ENCODE results near the gene DNALI1.
"Not testable (repeated sequence)": the region's sequence is repeated elsewhere in the genome, so short reads cannot be mapped to it uniquely, and the experiment has no call there.

Gene DNALI1

DNA sequence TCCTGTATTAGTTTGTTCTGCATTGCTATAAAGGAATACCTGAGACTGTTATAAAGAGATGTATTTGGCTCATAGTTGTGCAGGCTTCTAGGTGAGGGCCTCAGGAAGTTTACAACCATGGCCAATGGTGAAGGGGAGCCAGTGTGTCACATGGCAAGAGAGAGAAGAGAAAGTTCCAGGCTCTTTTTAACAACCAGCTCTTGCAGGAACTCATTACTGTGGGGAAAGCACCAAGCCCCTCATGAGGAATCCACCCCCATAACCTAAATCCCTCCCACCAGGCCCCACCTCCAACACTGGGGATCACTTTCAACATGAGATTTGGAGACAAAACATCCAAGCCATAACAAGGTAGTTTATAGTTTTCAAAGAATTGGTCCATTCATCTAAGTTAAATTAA, 37.1 kb upstream of the DNALI1 start:
- ATAC-seq (ENCODE audit: insufficient read depth, low read depth) (no peak), DNase-seq (no peak)
- Histone ChIP-seq H3K9ac (ENCODE audit: low read depth, low read length) (no peak overlapping the region), H3K4me1 (ENCODE audit: insufficient read depth, low read length) (peaks cover 10% of the 10 kb centered on the region), H3K27ac (ENCODE audit: low read length) (no peak overlapping the region), H3K4me3 (ENCODE audit: low read depth in 1 of 2, low read length in 2 of 2) (no peak overlapping the region), H3K79me2 (ENCODE audit: insufficient read depth, low read length) (no peaks in the 10 kb centered on the region), H4K20me1 (ENCODE audit: insufficient read depth, low read length) (no peaks in the 10 kb centered on the region), H3K36me3 (ENCODE audit: insufficient read depth, low read length) (no peaks in the 10 kb centered on the region), H3K4me2 (ENCODE audit: insufficient read depth, low read length) (no peak overlapping the region), H2AFZ (ENCODE audit: low read depth, low read length) (no peak overlapping the region), H3K27me3 (ENCODE audit: insufficient read depth, low read length, poor library complexity) (no peaks in the 10 kb centered on the region), H3K9me3 (ENCODE audit: insufficient read depth, low read length, severe bottlenecking) (no peaks in the 10 kb centered on the region)
- TF ChIP-seq, protein P1, sequence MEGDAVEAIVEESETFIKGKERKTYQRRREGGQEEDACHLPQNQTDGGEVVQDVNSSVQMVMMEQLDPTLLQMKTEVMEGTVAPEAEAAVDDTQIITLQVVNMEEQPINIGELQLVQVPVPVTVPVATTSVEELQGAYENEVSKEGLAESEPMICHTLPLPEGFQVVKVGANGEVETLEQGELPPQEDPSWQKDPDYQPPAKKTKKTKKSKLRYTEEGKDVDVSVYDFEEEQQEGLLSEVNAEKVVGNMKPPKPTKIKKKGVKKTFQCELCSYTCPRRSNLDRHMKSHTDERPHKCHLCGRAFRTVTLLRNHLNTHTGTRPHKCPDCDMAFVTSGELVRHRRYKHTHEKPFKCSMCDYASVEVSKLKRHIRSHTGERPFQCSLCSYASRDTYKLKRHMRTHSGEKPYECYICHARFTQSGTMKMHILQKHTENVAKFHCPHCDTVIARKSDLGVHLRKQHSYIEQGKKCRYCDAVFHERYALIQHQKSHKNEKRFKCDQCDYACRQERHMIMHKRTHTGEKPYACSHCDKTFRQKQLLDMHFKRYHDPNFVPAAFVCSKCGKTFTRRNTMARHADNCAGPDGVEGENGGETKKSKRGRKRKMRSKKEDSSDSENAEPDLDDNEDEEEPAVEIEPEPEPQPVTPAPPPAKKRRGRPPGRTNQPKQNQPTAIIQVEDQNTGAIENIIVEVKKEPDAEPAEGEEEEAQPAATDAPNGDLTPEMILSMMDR (IDR thresholded peaks at IDR 0.05; ENCODE audit: borderline replicate concordance, extremely low read depth, low read length, poor library complexity, severe bottlenecking) = no peak
- no peak for TF ChIP-seq EZH2 (IDR thresholded peaks at IDR 0.05; ENCODE audit: borderline replicate concordance, low read depth, low read length, severe bottlenecking)

DNA sequence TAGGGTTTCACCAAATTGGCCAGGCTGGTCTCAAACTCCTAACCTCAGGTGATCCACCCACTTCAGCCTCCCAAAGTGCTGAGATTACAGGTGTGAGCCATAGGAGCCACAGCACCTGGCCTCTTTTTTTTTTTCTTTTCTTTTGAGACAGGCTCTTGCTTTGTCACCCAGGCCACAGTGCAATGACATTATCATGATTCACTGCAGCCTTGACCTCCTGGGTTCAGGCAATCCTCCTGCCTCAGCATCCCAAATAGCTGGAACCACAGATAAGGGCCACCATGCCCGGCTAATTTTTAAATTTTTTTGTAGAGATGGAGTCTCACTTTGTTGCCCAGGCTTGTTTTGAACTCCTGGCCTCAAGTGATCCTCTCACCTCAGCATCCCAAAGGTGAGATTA, 26.9 kb upstream of the DNALI1 start:
- not testable (repeated sequence) for H3K4me3 ChIP-seq (ENCODE audit: low read depth in 1 of 2, low read length in 2 of 2); H3K4me2 ChIP-seq (ENCODE audit: insufficient read depth, low read length); H2AFZ ChIP-seq (ENCODE audit: low read depth, low read length); ATAC-seq (ENCODE audit: insufficient read depth, low read depth); H3K27me3 ChIP-seq (ENCODE audit: insufficient read depth, low read length, poor library complexity); H3K4me1 ChIP-seq (ENCODE audit: insufficient read depth, low read length); H3K9me3 ChIP-seq (ENCODE audit: insufficient read depth, low read length, severe bottlenecking); H3K27ac ChIP-seq (ENCODE audit: low read length); H3K9ac ChIP-seq (ENCODE audit: low read depth, low read length); H3K36me3 ChIP-seq (ENCODE audit: insufficient read depth, low read length); DNase-seq; H4K20me1 ChIP-seq (ENCODE audit: insufficient read depth, low read length); H3K79me2 ChIP-seq (ENCODE audit: insufficient read depth, low read length)

DNA sequence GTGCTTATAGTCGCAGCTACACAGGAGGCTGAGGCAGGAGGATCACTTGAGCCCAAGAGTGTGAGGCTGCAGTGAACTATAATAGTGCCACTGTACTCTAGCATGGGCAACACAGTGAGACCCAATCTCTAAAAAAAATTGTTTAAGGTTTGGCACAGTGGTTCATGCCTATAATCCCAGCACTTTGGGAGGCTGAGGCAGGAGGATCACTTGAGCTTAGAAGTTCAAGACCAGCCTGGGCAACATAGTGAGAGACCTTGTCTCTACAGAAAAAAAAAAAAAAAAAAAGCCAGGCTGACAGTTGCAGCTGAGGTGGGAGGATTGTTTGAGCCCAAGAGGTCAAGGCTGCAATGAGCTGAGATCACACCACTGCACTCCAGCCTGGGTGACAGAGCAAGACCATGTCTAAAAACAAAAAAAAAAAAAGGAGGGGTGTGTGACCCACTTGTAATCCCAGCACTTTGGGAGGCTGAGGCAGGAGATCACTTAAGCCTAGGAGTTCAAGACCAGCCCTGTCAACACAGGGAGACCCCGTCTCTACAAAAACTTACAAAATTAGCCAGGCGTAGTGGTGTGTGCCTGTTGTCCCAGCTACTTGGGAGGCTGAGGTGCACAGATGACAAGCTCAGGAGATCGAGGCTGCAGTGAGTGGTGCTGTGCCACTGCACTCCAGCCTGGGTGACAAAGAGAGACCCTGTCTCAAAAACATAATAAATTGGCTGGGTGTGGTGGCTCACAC, 24.2 kb upstream of the DNALI1 start:
- DNase-seq; H3K4me3 ChIP-seq (ENCODE audit: low read depth in 1 of 2, low read length in 2 of 2); H4K20me1 ChIP-seq (ENCODE audit: insufficient read depth, low read length); H3K27me3 ChIP-seq (ENCODE audit: insufficient read depth, low read length, poor library complexity); H3K4me2 ChIP-seq (ENCODE audit: insufficient read depth, low read length); H3K9me3 ChIP-seq (ENCODE audit: insufficient read depth, low read length, severe bottlenecking); H3K4me1 ChIP-seq (ENCODE audit: insufficient read depth, low read length); ATAC-seq (ENCODE audit: insufficient read depth, low read depth); H3K9ac ChIP-seq (ENCODE audit: low read depth, low read length); H3K27ac ChIP-seq (ENCODE audit: low read length); H2AFZ ChIP-seq (ENCODE audit: low read depth, low read length); H3K79me2 ChIP-seq (ENCODE audit: insufficient read depth, low read length): not testable (repeated sequence)
- H3K36me3 ChIP-seq (ENCODE audit: insufficient read depth, low read length) = peaks cover 18% of the 10 kb centered on the region

DNA sequence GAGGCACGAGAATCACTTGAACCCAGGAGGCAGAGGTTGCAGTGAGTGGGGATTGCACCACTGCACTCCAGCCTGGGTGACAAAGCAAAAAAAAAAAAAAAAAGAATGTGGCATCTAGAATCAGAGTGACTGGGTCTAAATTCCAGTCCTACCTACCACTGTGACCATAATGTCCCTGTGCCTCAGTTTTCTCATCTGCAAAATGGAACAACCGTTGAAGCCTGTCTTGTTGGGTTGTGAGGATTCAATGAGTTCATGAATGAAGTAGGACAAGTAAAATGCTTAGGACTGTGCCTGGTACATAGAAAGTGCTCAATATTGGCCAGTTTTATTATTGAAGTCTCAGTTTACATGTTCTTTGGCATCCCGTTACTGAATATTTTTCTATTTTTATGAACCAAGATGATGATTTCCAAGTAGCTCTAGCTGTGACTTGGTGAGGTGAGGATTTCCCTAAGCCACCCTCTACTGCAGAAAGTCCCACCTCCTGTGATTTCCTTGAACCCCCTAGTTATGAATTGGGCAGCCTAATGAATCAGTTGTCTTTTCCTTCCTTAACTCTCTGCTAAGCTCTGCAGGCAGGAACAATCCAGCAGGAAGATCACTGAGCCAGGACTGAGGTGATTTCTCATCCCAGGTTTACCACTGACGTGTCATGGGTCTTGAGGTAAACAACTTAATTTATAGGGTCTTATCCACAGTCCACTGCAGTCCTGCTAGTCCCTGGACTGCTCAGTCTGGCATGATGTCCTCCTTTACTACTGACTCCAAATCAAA, 23.2 kb upstream of the DNALI1 start:
- no peak for DNase-seq
- H3K27ac ChIP-seq (ENCODE audit: low read length) = no peak overlapping the region
- H3K4me1 ChIP-seq (ENCODE audit: insufficient read depth, low read length) = no peaks in the 10 kb centered on the region
- H4K20me1 ChIP-seq (ENCODE audit: insufficient read depth, low read length) = no peaks in the 10 kb centered on the region
- no peak overlapping the region for H3K4me2 ChIP-seq (ENCODE audit: insufficient read depth, low read length)
- no peak overlapping the region for H2AFZ ChIP-seq (ENCODE audit: low read depth, low read length)
- no peak for ATAC-seq (ENCODE audit: insufficient read depth, low read depth)
- peaks cover 25% of the 10 kb centered on the region for H3K36me3 ChIP-seq (ENCODE audit: insufficient read depth, low read length)
- H3K27me3 ChIP-seq (ENCODE audit: insufficient read depth, low read length, poor library complexity) = no peaks in the 10 kb centered on the region
- H3K4me3 ChIP-seq (ENCODE audit: low read depth in 1 of 2, low read length in 2 of 2) = no peak overlapping the region
- H3K9ac ChIP-seq (ENCODE audit: low read depth, low read length) = no peak overlapping the region
- H3K9me3 ChIP-seq (ENCODE audit: insufficient read depth, low read length, severe bottlenecking) = no peaks in the 10 kb centered on the region
- TF ChIP-seq EZH2 (IDR thresholded peaks at IDR 0.05; ENCODE audit: borderline replicate concordance, low read depth, low read length, severe bottlenecking) = no peak
- TF ChIP-seq, protein P1 (IDR thresholded peaks at IDR 0.05; ENCODE audit: borderline replicate concordance, extremely low read depth, low read length, poor library complexity, severe bottlenecking) = no peak
- H3K79me2 ChIP-seq (ENCODE audit: insufficient read depth, low read length) = no peaks in the 10 kb centered on the region
